ENCODE data around the gene CNTLN. TPM values are rescaled to one million over a fixed set of nuclear protein-coding genes. Genes with fewer than 3 reads are reported as not detected.

CNTLN gene
- total RNA-seq, 1 donor from 2014 or later = 13.6 TPM

DNA sequence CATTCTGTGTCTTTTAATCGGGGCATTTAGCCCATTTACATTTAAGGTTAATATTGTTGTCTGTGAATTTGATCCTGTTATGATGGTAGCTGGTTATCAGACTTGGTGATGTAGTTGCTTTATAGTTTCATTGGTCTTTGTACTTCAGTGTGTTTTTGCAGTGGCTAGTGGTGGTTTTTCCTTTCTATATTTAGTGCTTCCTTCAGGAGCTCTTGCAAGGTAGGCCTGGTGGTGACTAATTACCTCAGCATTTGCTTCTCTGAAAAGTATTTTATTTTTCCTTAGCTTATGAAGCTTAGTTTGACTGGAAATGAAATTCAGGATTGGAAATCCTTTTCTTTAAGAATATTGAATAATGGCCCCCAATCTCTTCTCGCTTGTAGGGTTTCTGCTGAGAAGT is 156.9 kb downstream of the CNTLN start:
- H3K36me3 Mint-ChIP-seq (ENCODE audit: unreplicated experiment) = peaks cover 10% of the 10 kb centered on the region
- peaks cover 4% of the 10 kb centered on the region for H3K4me1 Mint-ChIP-seq (ENCODE audit: unreplicated experiment)
- no peak for TF ChIP-seq CTCF (IDR thresholded peaks at IDR 0.05)
- H3K9me3 Mint-ChIP-seq (ENCODE audit: unreplicated experiment) = peaks cover 4% of the 10 kb centered on the region
- H3K27ac Mint-ChIP-seq (ENCODE audit: unreplicated experiment) = no peak overlapping the region
- no peak for DNase-seq (ENCODE audit: extremely low spot score, unreplicated experiment)
- no peak overlapping the region for H3K4me3 Mint-ChIP-seq (ENCODE audit: unreplicated experiment)
- H3K27me3 Mint-ChIP-seq (ENCODE audit: unreplicated experiment) = no peaks in the 10 kb centered on the region

DNA sequence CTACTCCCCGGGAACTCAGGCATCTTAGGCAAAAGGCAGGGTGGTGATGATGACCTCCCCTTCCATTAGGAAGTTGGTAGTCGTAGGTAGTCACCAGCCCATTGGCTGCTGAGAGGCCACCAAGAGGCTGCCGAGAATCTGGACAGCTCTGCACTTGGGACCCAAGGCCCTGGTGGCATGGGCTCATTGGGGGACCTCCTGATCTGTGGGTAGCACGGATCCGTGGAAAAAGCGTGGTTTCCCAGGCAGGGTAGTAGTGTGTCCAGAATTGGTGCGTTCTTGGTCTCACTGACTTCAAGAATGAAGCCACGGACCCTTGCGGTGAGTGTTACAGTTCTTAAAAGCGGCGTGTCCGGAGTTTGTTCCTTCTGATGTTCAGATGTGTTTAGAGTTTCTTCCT is 158.8 kb downstream of the CNTLN start:
- no peak overlapping the region for H3K4me3 Mint-ChIP-seq (ENCODE audit: unreplicated experiment)
- peaks cover 4% of the 10 kb centered on the region for H3K9me3 Mint-ChIP-seq (ENCODE audit: unreplicated experiment)
- TF ChIP-seq CTCF (IDR thresholded peaks at IDR 0.05) = no peak
- H3K36me3 Mint-ChIP-seq (ENCODE audit: unreplicated experiment) = peaks cover 10% of the 10 kb centered on the region
- DNase-seq (ENCODE audit: extremely low spot score, unreplicated experiment) = peak; percentile 73
- no peaks in the 10 kb centered on the region for H3K27me3 Mint-ChIP-seq (ENCODE audit: unreplicated experiment)
- no peak overlapping the region for H3K27ac Mint-ChIP-seq (ENCODE audit: unreplicated experiment)
- H3K4me1 Mint-ChIP-seq (ENCODE audit: unreplicated experiment) = peaks cover 4% of the 10 kb centered on the region

GRCh38 chr9:17294822-17295624 is 160.2 kb downstream of the CNTLN start:
- Mint-ChIP-seq H3K4me1 (ENCODE audit: unreplicated experiment) (peaks cover 4% of the 10 kb centered on the region), H3K9me3 (ENCODE audit: unreplicated experiment) (peaks cover 4% of the 10 kb centered on the region), H3K4me3 (ENCODE audit: unreplicated experiment) (no peak overlapping the region), H3K36me3 (ENCODE audit: unreplicated experiment) (peaks cover 10% of the 10 kb centered on the region), H3K27me3 (ENCODE audit: unreplicated experiment) (no peaks in the 10 kb centered on the region), H3K27ac (ENCODE audit: unreplicated experiment) (no peak overlapping the region)
- no peak for TF ChIP-seq CTCF (IDR thresholded peaks at IDR 0.05)
- no peak for DNase-seq (ENCODE audit: extremely low spot score, unreplicated experiment)

GRCh38 chr9:17315341-17315740 is 180.5 kb downstream of the CNTLN start:
- Mint-ChIP-seq H3K4me1 (ENCODE audit: unreplicated experiment) (peaks cover 11% of the 10 kb centered on the region), H3K4me3 (ENCODE audit: unreplicated experiment) (no peak overlapping the region), H3K36me3 (ENCODE audit: unreplicated experiment) (peaks cover 20% of the 10 kb centered on the region), H3K27me3 (ENCODE audit: unreplicated experiment) (no peaks in the 10 kb centered on the region), H3K9me3 (ENCODE audit: unreplicated experiment) (peaks cover 15% of the 10 kb centered on the region), H3K27ac (ENCODE audit: unreplicated experiment) (no peak overlapping the region)
- TF ChIP-seq CTCF (IDR thresholded peaks at IDR 0.05) = no peak
- no peak for DNase-seq (ENCODE audit: extremely low spot score, unreplicated experiment)

GRCh38 chr9:17318821-17319320 is 184.0 kb downstream of the CNTLN start:
- Mint-ChIP-seq H3K9me3 (ENCODE audit: unreplicated experiment) (peaks cover 15% of the 10 kb centered on the region), H3K4me3 (ENCODE audit: unreplicated experiment) (no peak overlapping the region), H3K36me3 (ENCODE audit: unreplicated experiment) (peaks cover 11% of the 10 kb centered on the region), H3K4me1 (ENCODE audit: unreplicated experiment) (peaks cover 11% of the 10 kb centered on the region), H3K27me3 (ENCODE audit: unreplicated experiment) (no peaks in the 10 kb centered on the region), H3K27ac (ENCODE audit: unreplicated experiment) (no peak overlapping the region)
- TF ChIP-seq CTCF (IDR thresholded peaks at IDR 0.05) = no peak
- no peak for DNase-seq (ENCODE audit: extremely low spot score, unreplicated experiment)

Data from osteocyte (in vitro differentiated cells).